SK-N-SH (cell line): ENCODE results near the gene NEU4.

ENCODE experiments used
- CTCF ChIP-seq: fragments of 200-600 bp; sonication (generic); IDR thresholded peaks from 2 replicates; pipeline ENCODE4 v1.6.1; 2017; ENCODE audit warnings: antibody characterized with exemption, mild to moderate bottlenecking, moderate library complexity
- EZH2phosphoT487 ChIP-seq: fragments of 200-600 bp; sonication (generic); IDR thresholded peaks from 2 replicates; pipeline ENCODE4 v1.6.1; 2017; ENCODE audit warnings: low read depth, mixed run types, mild to moderate bottlenecking, antibody characterized with exemption, moderate library complexity, borderline replicate concordance
- POLR2AphosphoS5 ChIP-seq: IDR thresholded peaks from 2 replicates; pipeline ENCODE4 v1.6.1; 2012; ENCODE audit warnings: low read depth, low read length
- TAF1 ChIP-seq: IDR thresholded peaks from 2 replicates; pipeline ENCODE4 v1.6.1; 2012; ENCODE audit warnings: low read depth, mild to moderate bottlenecking, low read length, moderate library complexity, borderline replicate concordance

- TF ChIP-seq POLR2AphosphoS5 (no peak), CTCF (no peak), EZH2phosphoT487 (no peak), TAF1 (no peak)
Measured at GRCh38 chr2:241855888-241856422, 47.0 kb downstream of the NEU4 start.
